K562 (cell line): ENCODE measurements around the gene SEC14L3. TPM values are rescaled to one million over a fixed set of nuclear protein-coding genes. Genes with fewer than 3 reads are reported as not detected.

Experiments
- EHMT2 ChIP-seq: fragments of 450-650 bp; IDR thresholded peaks from 2 replicates; pipeline ENCODE4 v1.6.1; 2018; ENCODE audit warnings: antibody characterized with exemption
- MIER1 ChIP-seq: fragments of 450-650 bp; IDR thresholded peaks from 2 replicates; pipeline ENCODE4 v1.6.1; 2016; ENCODE audit warnings: antibody characterized with exemption, mild to moderate bottlenecking, low read depth
- REST ChIP-seq, 2 experiments: fragments of 450-650 bp; formaldehyde crosslinking in 1 of 2; IDR thresholded peaks; 2 replicates each; pipeline versions ENCODE4 v1.4.0 to v1.6.1; 2014 to 2020; ENCODE audit warnings: mild to moderate bottlenecking in 2 of 2, borderline replicate concordance in 1 of 2, low read depth in 1 of 2
- SMAD4 ChIP-seq: fragments of 250-450 bp; sonication (Bioruptor Pico); conservative IDR thresholded peaks from 2 replicates; pipeline ENCODE4 v1.8.0; 2021; ENCODE audit warnings: inconsistent platforms, mild to moderate bottlenecking, moderate library complexity
- polyA plus RNA-seq, 8 experiments: library from polyadenylated mRNA; depleted of rRNA in 4 of 8; stranded (reverse) in 5 of 8; unstranded in 3 of 8; fragments of >200 nt; fragmentation: Nextera tagmentation in 2 of 8; fragmentation: Illumina TruSeq in 1 of 8; extraction: Ambion mirVana in 2 of 8; extraction: Trizol in 1 of 8; gene quantifications; 2 replicates each; pipeline versions ENCODE4 v1.2.1 to v1.2.3, GENCODE V29; 2011 to 2014; ENCODE audit warnings: inconsistent platforms in 1 of 8, missing spikeins in 1 of 8
- total RNA-seq, 7 experiments: library from RNA; depleted of rRNA in 6 of 7; stranded (reverse); fragments of >200 nt in 6 of 7; fragmentation: Illumina TruSeq in 2 of 7; extraction: Trizol in 2 of 7; gene quantifications; 2 replicates each; pipeline versions ENCODE4 v1.2.1 to v1.2.3, GENCODE V29; 2011 to 2021; ENCODE audit warnings: low replicate concordance in 1 of 7

SEC14L3 gene
- total and polyA plus RNA-seq, 9 of the 15 experiments (the other 6 are each of a cell fraction or from before 2014, with no cell fraction given), result not detected

DNA sequence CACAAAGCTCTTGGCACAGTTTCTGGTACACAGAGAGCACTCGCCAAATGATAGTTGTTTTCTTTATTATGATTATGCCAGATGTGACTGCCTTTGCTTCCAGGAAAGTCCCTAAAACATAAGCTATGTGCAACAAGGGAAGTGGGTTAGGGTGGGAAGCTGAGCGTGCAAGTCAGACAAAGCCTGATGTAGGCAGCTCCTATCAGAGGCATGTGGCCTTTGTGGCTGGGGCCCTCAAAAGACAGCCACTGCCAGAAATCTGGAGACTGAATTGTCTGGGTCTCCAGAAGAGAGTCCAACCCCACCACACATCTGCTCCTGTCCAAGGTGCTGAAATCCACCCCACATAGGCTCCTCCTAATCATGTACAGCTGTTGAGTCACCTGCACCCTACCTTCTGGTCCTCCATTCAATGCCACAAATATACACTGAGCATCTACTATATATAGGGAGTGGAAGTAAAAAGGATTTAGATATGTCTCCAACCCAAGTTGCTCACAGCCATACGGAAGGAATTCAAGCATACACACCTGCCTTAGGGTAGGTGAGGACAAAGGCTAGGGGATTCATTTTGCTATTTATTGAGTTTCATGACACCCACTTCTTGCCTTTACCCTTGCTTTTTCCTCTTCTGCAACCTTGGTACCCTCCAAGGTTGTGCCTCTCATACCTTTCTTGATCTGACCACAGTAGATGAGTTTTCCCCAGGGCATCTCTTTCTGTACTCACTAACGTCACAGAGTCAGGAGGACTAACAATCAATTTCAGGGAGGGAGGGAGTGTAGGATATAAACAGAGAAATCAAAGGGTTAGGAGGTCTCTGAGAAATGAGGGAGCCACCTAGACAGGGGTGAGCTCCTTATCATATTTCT lies 12.4 kb downstream of the SEC14L3 start (continued):
- TF ChIP-seq REST (IDR thresholded peaks at IDR 0.05; ENCODE audit: borderline replicate concordance) (peak; percentile 98), REST (CRISPR knock-in tag; IDR thresholded peaks at IDR 0.05; ENCODE audit: low read depth) (peak; percentile 90), EHMT2 (peak; percentile 97), SMAD4 (CRISPR knock-in tag) (no peak), MIER1 (peak; percentile 93)
